Vagina (tissue), 2 donors: ENCODE results near the gene NEUROD4. TPM values are rescaled to one million over a fixed set of nuclear protein-coding genes. Genes with fewer than 3 reads are reported as not detected.

Source experiments
- DNase-seq, 2 donors: peaks; one replicate each; pipeline ENCODE4 v3.0.0-alpha.2; 2017; ENCODE audit errors: extremely low spot score in 2 of 2
- H3K27ac ChIP-seq: fragments of 200-600 bp; sonication (generic); one replicate; pipeline ENCODE4 v1.5.1; 2019
- H3K27me3 ChIP-seq: fragments of 200-600 bp; sonication (generic); one replicate; pipeline ENCODE4 v1.5.1; 2019
- H3K36me3 ChIP-seq, 2 donors: fragments of 200-600 bp; sonication (generic); one replicate each; pipeline ENCODE4 v1.5.1; 2017 to 2019
- H3K4me1 ChIP-seq: fragments of 200-600 bp; sonication (generic); one replicate; pipeline ENCODE4 v1.5.1; 2019
- H3K4me3 ChIP-seq, 2 donors: fragments of 200-600 bp; sonication (generic); 1 replicate in 1 of 2; 2 replicates in 1 of 2; pipeline ENCODE4 v1.5.1; 2016 to 2019
- H3K9me3 ChIP-seq: fragments of 200-600 bp; sonication (generic); one replicate; pipeline ENCODE4 v1.5.1; 2019
- POLR2A ChIP-seq, 2 donors: fragments of 450-650 bp; IDR thresholded peaks; one replicate each; pipeline ENCODE4 v1.6.1; 2017; ENCODE audit warnings: antibody characterized with exemption in 2 of 2, mild to moderate bottlenecking in 2 of 2, moderate library complexity in 2 of 2
- POLR2AphosphoS5 ChIP-seq, 2 donors: sonication (generic); formaldehyde crosslinking; IDR thresholded peaks; one replicate each; pipeline ENCODE4 v1.9.0; 2017; ENCODE audit warnings: antibody characterized with exemption in 2 of 2, mild to moderate bottlenecking in 2 of 2, low read depth in 1 of 2; ENCODE audit not compliant: insufficient read depth in 1 of 2
- intact Hi-C: fragments of 100-400 bp; cut with DNase I; formaldehyde crosslinking; loops from one replicate; pipeline ENCODE4 v1.15.1; 2023
- total RNA-seq: library from RNA; depleted of rRNA; stranded (reverse); fragments of >200 nt; gene quantifications from one replicate; pipeline ENCODE4 v1.2.3, GENCODE V29; 2016
- TF ChIP-seq, protein P1 (sequence below), 3 experiments: fragments of 450-650 bp in 2 of 3; fragments of 200-600 bp in 1 of 3; sonication (generic) in 1 of 3; IDR thresholded peaks; one replicate each; pipeline ENCODE4 v1.5.1; 2017 to 2019; ENCODE audit warnings: antibody characterized with exemption in 3 of 3, mild to moderate bottlenecking in 2 of 3, moderate library complexity in 2 of 3

The NEUROD4 gene
- total RNA-seq, 1 donor from 2014 or later = not detected

DNA sequence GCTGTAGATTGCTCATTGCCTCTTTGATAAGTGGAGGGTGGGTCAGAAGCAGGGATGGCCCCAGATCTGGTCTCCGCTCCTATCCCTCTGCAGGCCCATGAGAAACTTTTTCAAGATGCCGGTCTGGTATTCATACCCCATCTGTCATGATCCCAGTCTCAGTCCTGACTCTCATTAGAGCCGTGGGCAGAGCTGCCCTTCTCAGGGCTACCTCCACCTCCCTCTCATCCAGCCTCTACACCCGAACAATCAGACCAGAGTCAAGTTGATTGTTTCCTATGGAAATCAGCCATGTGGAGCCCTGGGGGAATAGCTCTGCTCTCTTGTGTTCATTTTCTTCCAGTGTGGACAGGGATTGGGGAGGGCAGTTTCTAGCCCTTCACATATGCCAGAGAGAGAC lies 45.8 kb downstream of the NEUROD4 start:
- DNase-seq = no peak
- H3K9me3 ChIP-seq = no peaks in the 10 kb centered on the region
- no peaks in the 10 kb centered on the region for H3K27me3 ChIP-seq
- no peak overlapping the region for H3K27ac ChIP-seq
- H3K36me3 ChIP-seq = no peaks in the 10 kb centered on the region
- no peak overlapping the region for H3K4me3 ChIP-seq
- TF ChIP-seq POLR2A (IDR thresholded peaks at IDR 0.05) (no peak), POLR2AphosphoS5 (IDR thresholded peaks at IDR 0.05; ENCODE audit: insufficient read depth in 1 of 2, low read depth in 1 of 2) (no peak)
- TF ChIP-seq, protein P1, sequence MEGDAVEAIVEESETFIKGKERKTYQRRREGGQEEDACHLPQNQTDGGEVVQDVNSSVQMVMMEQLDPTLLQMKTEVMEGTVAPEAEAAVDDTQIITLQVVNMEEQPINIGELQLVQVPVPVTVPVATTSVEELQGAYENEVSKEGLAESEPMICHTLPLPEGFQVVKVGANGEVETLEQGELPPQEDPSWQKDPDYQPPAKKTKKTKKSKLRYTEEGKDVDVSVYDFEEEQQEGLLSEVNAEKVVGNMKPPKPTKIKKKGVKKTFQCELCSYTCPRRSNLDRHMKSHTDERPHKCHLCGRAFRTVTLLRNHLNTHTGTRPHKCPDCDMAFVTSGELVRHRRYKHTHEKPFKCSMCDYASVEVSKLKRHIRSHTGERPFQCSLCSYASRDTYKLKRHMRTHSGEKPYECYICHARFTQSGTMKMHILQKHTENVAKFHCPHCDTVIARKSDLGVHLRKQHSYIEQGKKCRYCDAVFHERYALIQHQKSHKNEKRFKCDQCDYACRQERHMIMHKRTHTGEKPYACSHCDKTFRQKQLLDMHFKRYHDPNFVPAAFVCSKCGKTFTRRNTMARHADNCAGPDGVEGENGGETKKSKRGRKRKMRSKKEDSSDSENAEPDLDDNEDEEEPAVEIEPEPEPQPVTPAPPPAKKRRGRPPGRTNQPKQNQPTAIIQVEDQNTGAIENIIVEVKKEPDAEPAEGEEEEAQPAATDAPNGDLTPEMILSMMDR (IDR thresholded peaks at IDR 0.05) = no peak
- intact Hi-C loops = loop anchor here (10.0 kb wide), 1 partner anchor 61 kb away; no protein-coding TSS in a partner anchor
- no peaks in the 10 kb centered on the region for H3K4me1 ChIP-seq

- TF ChIP-seq, protein P1 (IDR thresholded peaks at IDR 0.05) = no peak
- TF ChIP-seq POLR2AphosphoS5 (IDR thresholded peaks at IDR 0.05; ENCODE audit: insufficient read depth in 1 of 2, low read depth in 1 of 2) (no peak), POLR2A (IDR thresholded peaks at IDR 0.05) (no peak)
- Histone ChIP-seq H3K4me1 (no peaks in the 10 kb centered on the region), H3K27me3 (no peaks in the 10 kb centered on the region), H3K4me3 (no peak overlapping the region), H3K36me3 (no peaks in the 10 kb centered on the region), H3K27ac (no peak overlapping the region), H3K9me3 (no peaks in the 10 kb centered on the region)
- intact Hi-C loops = loop anchor here (10.0 kb wide), 1 partner anchor 63 kb away; no protein-coding TSS in a partner anchor
- DNase-seq = no peak
Observed at GRCh38 chr12:55067701-55068100, 47.9 kb downstream of the NEUROD4 start.

GRCh38 chr12:55068416-55069010 lies 48.7 kb downstream of the NEUROD4 start:
- intact Hi-C loops = loop anchor here (10.0 kb wide), 1 partner anchor 64 kb away; no protein-coding TSS in a partner anchor
- H3K36me3 ChIP-seq = no peaks in the 10 kb centered on the region
- no peaks in the 10 kb centered on the region for H3K4me1 ChIP-seq
- H3K9me3 ChIP-seq = no peaks in the 10 kb centered on the region
- no peak for TF ChIP-seq POLR2AphosphoS5 (IDR thresholded peaks at IDR 0.05; ENCODE audit: insufficient read depth in 1 of 2, low read depth in 1 of 2)
- TF ChIP-seq, protein P1 (IDR thresholded peaks at IDR 0.05) = peak; percentile 14 to 45 (median 26)
- no peaks in the 10 kb centered on the region for H3K27me3 ChIP-seq
- DNase-seq = no peak
- H3K4me3 ChIP-seq = no peak overlapping the region
- no peak overlapping the region for H3K27ac ChIP-seq

GRCh38 chr12:55072083-55072482 lies 52.3 kb downstream of the NEUROD4 start:
- no peaks in the 10 kb centered on the region for H3K9me3 ChIP-seq
- no peak for DNase-seq
- no peaks in the 10 kb centered on the region for H3K27me3 ChIP-seq
- no peak overlapping the region for H3K4me3 ChIP-seq
- H3K4me1 ChIP-seq = no peaks in the 10 kb centered on the region
- intact Hi-C loops = no loop called here
- no peaks in the 10 kb centered on the region for H3K36me3 ChIP-seq
- no peak overlapping the region for H3K27ac ChIP-seq
- TF ChIP-seq, protein P1 (IDR thresholded peaks at IDR 0.05) = no peak
- TF ChIP-seq POLR2AphosphoS5 (IDR thresholded peaks at IDR 0.05; ENCODE audit: insufficient read depth in 1 of 2, low read depth in 1 of 2) (no peak), POLR2A (IDR thresholded peaks at IDR 0.05) (no peak)
